ENCODE measurements around the gene TSPAN18.

DNA sequence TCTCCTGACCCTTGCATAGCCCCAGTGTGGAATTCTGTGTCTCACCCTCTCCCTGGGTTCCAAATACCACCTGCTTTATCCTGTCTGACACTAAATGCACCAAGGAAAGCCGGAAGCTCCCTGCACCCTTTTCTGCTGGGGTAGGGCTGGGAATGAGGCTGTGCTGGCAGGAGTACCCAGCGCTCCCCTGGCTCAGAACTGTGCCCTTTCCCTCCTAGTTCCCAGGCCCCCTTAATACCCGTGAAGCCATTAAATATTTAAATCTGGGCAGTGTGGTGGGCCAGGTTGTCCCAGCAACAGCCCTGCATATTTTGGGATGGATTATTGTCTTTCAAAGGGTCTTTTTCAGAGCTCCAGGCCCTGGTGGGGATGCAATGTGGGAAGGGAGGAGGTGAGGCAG, 160.9 kb downstream of the TSPAN18 start:
- TF ChIP-seq POLR2A (IDR thresholded peaks at IDR 0.05) = no peak
- TF ChIP-seq CTCF (IDR thresholded peaks at IDR 0.05) = no peak
- TF ChIP-seq POLR2AphosphoS5 (IDR thresholded peaks at IDR 0.05) = no peak

Data from breast epithelium (tissue), 3 donors.